ENCODE measurements around the gene FAM83E.

Gene FAM83E

DNA sequence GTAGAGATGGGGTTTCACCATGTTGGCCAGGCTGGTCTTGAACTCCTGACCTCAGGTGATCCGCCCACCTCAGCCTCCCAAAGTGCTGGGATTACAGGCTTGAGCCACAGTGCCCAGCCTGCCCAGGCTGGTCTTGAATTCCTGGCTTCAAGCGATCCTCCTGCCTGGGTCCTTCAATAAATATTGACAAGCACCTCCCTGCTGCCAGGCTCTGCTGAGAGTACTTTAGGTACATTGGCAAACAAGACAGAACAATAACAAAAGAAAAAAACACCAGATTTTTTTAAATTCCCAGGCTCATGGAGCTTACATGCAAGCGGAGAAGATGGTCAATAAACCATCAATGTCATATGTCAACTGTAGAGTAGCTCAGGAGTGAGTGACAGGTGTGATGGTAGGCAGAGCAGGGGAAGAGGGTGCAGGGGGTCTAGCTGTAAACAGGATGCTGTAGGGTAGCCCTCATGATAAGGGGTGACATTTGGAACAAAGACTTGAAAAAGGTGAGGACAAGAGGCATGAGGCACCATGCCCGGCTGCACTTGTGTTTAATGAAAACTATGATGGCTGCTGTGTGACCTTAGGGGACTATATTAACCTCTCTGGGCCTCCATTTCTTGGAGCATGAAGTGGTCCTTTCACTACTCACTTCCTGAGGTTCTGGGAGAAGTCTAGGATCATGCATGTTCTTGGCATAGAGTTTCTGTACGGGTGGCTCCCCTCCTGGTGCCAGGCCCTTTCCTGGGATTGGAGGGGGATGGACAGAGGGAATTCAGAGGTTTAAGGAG is 43.3 kb downstream of the FAM83E start:
- DNase-seq: no peak

DNA sequence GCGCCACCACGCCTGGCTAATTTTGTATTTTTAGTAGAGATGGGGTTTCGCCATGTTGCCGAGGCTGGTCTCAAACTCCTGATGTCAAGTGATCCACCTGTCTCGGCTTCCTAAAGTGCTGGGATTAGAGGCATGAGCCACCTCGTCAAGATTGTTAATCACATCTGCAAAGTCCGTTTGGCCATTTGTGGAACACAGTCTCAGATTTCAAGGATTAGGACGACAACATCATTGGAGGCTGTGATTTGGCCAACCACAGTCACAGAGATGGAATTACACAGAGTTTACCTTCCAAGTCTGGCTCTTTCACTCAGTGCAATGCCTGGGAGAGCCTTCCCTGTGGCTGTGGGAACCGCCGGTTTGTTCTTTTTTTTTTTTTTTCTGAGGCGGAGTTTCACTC is 45.1 kb downstream of the FAM83E start:
- no peak for DNase-seq

DNA sequence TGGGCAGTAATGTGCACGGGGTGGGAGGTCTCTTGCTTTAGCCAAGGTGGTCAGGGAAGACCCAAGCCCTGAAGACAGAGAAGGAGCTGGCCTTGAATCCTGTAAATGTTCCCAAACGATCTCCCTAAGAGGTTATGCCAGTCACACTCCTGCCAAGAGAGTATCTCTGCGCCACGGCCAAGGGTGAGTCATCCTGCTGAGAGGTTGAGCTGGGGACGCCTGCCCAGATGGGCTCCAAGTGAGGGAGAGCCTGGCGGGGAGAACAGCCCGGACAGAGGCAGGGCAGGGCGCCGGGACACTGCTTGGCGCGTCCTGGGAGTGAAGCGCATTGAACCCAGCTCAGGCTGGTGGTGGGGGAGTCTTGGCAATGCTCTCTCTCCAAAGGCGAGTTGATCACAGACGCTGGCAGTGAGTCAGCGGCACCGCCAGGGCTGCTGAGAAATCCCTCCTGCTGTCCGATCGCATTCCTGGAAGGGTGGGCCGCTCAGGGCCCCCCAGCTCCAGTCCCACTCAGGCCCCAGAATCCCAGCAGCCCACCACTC is 46.5 kb downstream of the FAM83E start:
- DNase-seq: no peak

DNA sequence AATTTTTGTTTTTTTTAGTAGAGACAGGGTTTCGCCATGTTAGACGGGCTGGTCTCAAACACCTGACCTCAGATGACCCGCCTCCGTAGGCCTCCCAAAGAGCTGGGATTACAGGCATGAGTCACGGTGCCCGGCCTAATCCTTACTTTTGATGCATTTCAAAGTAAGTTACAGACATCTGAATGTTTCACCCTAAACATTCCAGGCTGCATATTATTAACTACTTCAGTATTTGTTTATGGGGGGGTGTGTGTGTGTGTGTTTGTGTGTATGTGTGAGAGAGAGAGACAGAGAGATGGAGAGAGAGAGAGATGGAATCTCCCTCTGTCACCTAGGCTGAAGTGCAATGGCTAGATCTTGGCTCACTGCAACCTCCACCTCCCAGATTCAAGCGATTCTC is 49.8 kb downstream of the FAM83E start:
- DNase-seq: no peak
